OCI-LY1 (cell line): ENCODE measurements around the gene NFYA.

Source experiments
- CTCF ChIP-seq: fragments of 200-600 bp; sonication (generic), shearing (Covaris generic); IDR thresholded peaks from 2 replicates; pipeline ENCODE4 v1.5.1; 2017; ENCODE audit warnings: mild to moderate bottlenecking, antibody characterized with exemption, low read length, moderate library complexity, mixed read lengths
- EZH2 ChIP-seq: fragments of 200-600 bp; sonication (generic), shearing (Covaris generic); IDR thresholded peaks from 2 replicates; pipeline ENCODE4 v1.8.0; 2017; ENCODE audit warnings: borderline replicate concordance, mixed run types, mild to moderate bottlenecking, antibody characterized with exemption, low read length, moderate library complexity, mixed read lengths

- TF ChIP-seq CTCF (no peak), EZH2 (no peak)
These were observed 24.8 kb downstream of the NFYA start for GRCh38 chr6:41097467-41098090.
